ENCODE results near the gene DNAJC17. TPM values are rescaled to one million over a fixed set of nuclear protein-coding genes. Genes with fewer than 3 reads are reported as not detected.

The DNAJC17 gene
- total RNA-seq, 1 experiment from 2014 or later = 75.8 TPM

DNA sequence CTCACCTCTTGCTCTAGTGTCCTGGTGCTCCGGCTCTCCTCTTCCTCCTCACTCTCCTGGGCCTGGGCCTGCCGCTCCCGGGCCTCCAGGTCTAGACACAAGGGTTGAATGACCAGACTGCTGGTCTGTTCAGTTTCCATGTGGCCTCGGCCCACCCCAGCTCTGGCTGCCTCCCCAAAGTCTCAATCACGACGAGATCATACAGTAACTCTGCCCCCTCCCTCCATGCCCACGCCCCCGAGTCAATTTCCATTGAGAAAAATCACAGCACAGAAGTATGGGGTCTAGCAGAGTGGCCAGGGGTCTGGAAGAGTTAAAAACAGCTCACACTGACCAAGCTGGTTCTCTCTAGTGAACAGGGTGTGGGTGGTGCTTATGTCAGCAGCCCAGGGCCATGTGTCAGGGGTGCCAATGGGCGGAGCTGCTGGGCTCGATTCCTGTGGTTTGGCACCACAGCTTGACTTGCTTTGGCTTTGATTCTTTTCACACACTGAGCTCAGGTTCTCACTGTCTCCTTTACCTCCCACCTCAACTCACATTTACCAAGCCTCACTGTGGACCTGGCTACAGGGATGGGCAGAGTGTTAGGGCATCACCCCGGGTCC, 30.6 kb downstream of the DNAJC17 start:
- Histone ChIP-seq H3K27me3 (no peaks in the 10 kb centered on the region), H3K9me3 (no peaks in the 10 kb centered on the region), H3K4me3 (no peak overlapping the region), H3K36me3 (peaks cover 44% of the 10 kb centered on the region)
- peak; percentile 88 for DNase-seq

DNA sequence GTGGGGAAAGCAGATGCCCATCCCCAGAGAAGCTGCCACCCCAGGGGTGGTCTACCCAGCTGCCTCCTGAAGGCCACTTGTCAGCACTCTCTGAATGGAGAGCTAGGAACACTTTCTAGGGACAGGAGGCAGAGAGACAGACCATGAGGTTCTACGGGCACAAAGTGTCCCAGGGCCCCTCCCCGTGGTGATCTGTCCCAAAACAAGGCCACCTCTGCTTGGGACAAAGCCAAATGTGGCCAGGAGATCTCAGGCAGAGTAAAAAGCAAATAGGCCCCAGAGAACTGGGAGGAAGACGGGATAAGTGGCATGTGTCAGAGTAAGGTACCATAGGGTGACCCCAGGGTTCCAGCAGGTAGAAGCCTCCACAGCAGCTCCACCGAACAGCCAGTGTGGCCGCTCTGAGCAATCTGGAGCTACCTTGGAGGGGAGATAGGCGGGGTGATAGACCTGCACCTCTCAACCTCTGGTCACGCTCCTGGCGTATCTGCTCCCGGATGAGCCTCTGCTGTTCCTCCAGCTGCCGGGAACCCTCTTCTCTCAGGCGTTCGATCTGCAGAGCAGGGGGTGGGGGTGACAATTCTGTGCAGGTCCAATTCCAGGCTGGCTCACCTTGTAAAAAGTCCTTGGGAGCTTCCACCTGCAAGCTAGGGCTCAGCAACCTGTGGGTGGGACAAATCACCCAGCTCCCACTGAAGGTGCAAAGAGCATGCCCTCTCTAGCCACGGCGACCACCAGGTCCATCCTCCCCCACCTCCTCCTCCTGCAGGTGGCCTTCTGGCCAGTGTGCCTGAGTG, 31.3 kb downstream of the DNAJC17 start:
- H3K4me3 ChIP-seq = no peak overlapping the region
- no peaks in the 10 kb centered on the region for H3K9me3 ChIP-seq
- H3K27me3 ChIP-seq = no peaks in the 10 kb centered on the region
- no peak for DNase-seq
- H3K36me3 ChIP-seq = peaks cover 44% of the 10 kb centered on the region

GRCh38 chr15:40775007-40775406, 32.3 kb downstream of the DNAJC17 start:
- H3K36me3 ChIP-seq = peaks cover 44% of the 10 kb centered on the region
- no peak overlapping the region for H3K4me3 ChIP-seq
- no peaks in the 10 kb centered on the region for H3K27me3 ChIP-seq
- DNase-seq = no peak
- H3K9me3 ChIP-seq = no peaks in the 10 kb centered on the region

- peaks cover 42% of the 10 kb centered on the region for H3K36me3 ChIP-seq
- no peak for DNase-seq
- no peaks in the 10 kb centered on the region for H3K9me3 ChIP-seq
- no peak overlapping the region for H3K4me3 ChIP-seq
- H3K27me3 ChIP-seq = no peaks in the 10 kb centered on the region
These were observed 33.4 kb downstream of the DNAJC17 start for GRCh38 chr15:40773902-40774301.

GRCh38 chr15:40773496-40773895, 33.8 kb downstream of the DNAJC17 start:
- Histone ChIP-seq H3K27me3 (no peaks in the 10 kb centered on the region), H3K4me3 (no peak overlapping the region), H3K9me3 (no peaks in the 10 kb centered on the region), H3K36me3 (peaks cover 40% of the 10 kb centered on the region)
- no peak for DNase-seq

DNA sequence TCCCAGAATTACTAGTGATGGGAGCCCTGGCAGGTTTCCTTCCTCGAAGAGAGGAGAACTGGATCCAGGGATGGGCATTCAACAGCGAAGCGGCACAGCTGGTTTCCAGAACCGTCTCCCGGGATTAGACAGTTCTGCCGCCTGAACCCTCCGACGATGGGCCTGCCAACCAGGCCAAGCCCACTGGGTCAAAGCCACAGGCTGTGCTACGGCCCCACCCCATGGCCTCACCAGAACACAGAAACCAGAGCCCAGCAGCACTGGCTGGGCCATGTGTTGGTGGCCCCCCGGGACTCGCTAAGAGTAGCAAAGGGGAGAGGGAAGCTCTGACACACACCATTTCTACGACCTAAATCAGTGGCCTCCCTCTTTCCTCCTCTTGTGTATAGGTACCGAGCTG, 35.3 kb downstream of the DNAJC17 start:
- DNase-seq = no peak
- H3K36me3 ChIP-seq = peaks cover 36% of the 10 kb centered on the region
- H3K4me3 ChIP-seq = no peak overlapping the region

GRCh38 chr15:40771242-40771641, 36.0 kb downstream of the DNAJC17 start:
- Histone ChIP-seq H3K4me3 (no peak overlapping the region), H3K36me3 (peaks cover 32% of the 10 kb centered on the region), H3K9me3 (no peaks in the 10 kb centered on the region), H3K27me3 (no peaks in the 10 kb centered on the region)
- no peak for DNase-seq

More for the DNA sequence above, 35.3 kb downstream of the DNAJC17 start:
- H3K9me3 ChIP-seq = no peaks in the 10 kb centered on the region
- no peaks in the 10 kb centered on the region for H3K27me3 ChIP-seq

- Histone ChIP-seq H3K27me3 (no peaks in the 10 kb centered on the region), H3K4me3 (no peak overlapping the region), H3K36me3 (peaks cover 22% of the 10 kb centered on the region), H3K9me3 (no peaks in the 10 kb centered on the region)
- DNase-seq = no peak
These were observed 37.0 kb downstream of the DNAJC17 start for GRCh38 chr15:40770147-40770721.

- Histone ChIP-seq H3K9me3 (no peaks in the 10 kb centered on the region), H3K4me3 (no peak within 1 kb of the TSS), H3K27me3 (no peaks in the 10 kb centered on the region), H3K36me3 (peaks cover 17% of the 10 kb centered on the region)
- DNase-seq = peak; percentile 88
These were observed 37.8 kb downstream of the DNAJC17 start, which contains the start of gene C15orf62 for GRCh38 chr15:40769274-40770146. TSS of gene C15orf62 (plus strand) at chr15:40769980. CDS start at chr15:40770496, 516 bp downstream.

- no peak overlapping the region for H3K4me3 ChIP-seq
- no peaks in the 10 kb centered on the region for H3K9me3 ChIP-seq
- DNase-seq = peak; percentile 74
- H3K27me3 ChIP-seq = no peaks in the 10 kb centered on the region
- H3K36me3 ChIP-seq = peaks cover 10% of the 10 kb centered on the region
These were observed 38.6 kb downstream of the DNAJC17 start for GRCh38 chr15:40768521-40769273.

DNA sequence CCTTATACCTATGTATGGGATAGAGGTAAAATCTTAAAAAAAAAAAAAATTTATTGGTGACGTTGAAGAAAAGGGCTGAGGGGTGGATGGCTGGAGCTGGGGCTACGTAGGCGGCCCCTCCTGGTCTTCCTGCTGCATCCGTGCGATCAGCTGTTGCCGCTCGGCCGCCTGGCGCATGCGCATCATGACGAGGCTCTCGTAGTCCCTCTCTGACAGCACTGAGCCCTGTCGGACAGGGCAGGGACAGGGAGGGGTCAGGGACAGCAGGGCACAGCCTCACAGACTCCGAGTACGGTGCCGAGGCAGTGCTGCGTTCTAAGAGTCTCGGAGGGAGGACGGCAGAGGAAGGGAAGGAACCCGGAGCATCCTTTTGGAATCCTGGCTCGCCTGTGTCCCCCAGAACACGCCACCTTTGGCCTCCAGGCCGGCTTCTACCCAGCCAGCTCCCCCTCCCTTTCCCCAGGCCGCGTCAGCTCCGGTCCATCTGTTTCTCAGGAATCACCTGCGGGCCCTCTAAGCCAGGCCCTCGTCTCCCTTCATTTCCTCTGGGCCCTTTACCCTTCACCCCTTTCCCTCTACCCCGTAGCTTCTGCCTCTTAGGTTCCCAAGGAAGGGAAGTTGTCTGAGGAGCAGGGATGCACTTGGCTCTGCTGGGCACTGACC, 39.3 kb downstream of the DNAJC17 start:
- Histone ChIP-seq H3K36me3 (peaks cover 5% of the 10 kb centered on the region; the same call in 1 of the 2 replicates), H3K27me3 (no peaks in the 10 kb centered on the region), H3K4me3 (no peak overlapping the region), H3K9me3 (no peaks in the 10 kb centered on the region)
- DNase-seq = no peak

DNA sequence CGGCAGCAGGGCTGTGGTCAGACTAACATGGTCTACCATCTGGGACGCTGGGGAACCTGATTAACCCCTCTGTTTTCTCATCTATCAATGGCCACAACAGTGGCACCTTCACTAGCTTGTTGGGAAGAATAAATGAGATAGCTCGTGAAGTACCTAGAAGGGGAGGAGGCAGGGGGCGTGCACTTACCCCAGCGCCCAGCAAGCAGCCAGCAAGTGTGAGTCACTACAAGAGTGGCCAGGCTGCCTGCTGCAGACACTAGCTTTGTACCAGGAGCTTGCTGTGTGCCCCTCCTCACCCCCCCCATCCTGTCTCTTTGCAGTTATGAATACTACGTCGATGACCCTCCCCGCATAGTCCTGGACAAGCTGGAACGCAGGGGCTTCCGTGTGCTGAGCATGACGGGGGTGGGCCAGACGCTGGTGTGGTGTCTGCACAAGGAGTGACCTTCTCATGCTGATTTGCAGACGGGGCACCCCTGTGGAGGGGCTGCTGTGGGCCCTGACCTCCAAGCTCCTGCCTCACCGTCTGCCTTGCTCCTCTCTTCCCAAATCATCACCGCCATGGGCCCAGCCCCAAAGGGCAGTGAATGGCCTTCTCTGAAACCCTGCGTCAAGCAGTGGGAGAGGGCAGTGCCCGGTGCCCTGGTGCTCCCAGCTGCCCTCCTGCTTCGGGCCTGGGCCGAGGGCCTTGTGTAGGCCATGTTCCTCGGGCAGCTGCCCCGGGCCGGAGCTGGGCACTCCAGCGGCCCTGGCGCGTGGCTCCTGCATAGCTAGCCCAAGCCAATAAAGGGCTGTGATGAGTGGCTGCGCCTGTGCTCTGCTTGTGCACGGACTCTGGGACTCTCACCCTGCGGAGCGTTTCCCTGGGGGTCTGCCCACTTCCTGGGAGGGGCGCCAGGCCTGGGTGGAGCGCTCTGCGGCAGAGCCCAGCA, 40.1 kb downstream of the DNAJC17 start:
- H3K4me3 ChIP-seq = no peak overlapping the region
- DNase-seq = peak; percentile 83
- no peaks in the 10 kb centered on the region for H3K27me3 ChIP-seq
- peaks cover 5% of the 10 kb centered on the region; the same call in 1 of the 2 replicates for H3K36me3 ChIP-seq
- H3K9me3 ChIP-seq = no peaks in the 10 kb centered on the region

- Histone ChIP-seq H3K4me3 (no peak overlapping the region), H3K36me3 (peaks cover 5% of the 10 kb centered on the region; the same call in 1 of the 2 replicates), H3K9me3 (no peaks in the 10 kb centered on the region), H3K27me3 (no peaks in the 10 kb centered on the region)
- DNase-seq = no peak
These were observed 41.0 kb downstream of the DNAJC17 start for GRCh38 chr15:40766194-40766815.

DNA sequence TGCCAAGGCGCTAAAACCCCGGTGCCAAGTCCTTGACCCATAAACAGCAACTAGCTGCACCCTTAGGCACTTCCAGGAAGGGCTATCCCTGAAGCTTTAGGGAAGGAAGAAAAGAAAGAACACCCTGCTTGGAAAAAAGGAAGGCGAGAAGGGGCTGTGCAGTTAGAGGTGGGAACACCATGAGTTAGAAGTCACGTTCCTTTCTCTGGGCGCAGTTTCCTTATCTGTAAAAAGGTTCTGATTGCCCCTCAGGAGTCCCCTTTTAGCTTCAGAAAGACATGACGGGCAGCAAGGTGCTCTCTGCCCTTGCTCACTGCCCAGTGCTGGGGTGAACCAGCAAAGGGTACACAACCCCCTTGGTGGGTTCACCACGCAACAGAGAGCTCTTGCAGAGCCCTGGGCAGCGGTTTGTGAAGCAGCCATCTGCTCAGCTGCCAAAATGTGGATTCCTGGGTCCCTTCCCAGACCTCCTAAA, 42.6 kb downstream of the DNAJC17 start:
- peak; percentile 33 for DNase-seq
- Histone ChIP-seq H3K27me3 (no peaks in the 10 kb centered on the region), H3K4me3 (no peak overlapping the region; the same call in 1 of the 2 replicates)

More for the DNA sequence above, 42.6 kb downstream of the DNAJC17 start:
- H3K9me3 ChIP-seq = no peaks in the 10 kb centered on the region
- H3K36me3 ChIP-seq = peaks cover 5% of the 10 kb centered on the region; the same call in 1 of the 2 replicates
